IMR-90 (cell line): Measurements from ENCODE around the gene AQP6. TPM values are rescaled to one million over a fixed set of nuclear protein-coding genes. Genes with fewer than 3 reads are reported as not detected.

Source experiments
- ATAC-seq: fragments of 200-7000 bp; cut with Tn5 transposase; 2 replicates; pipeline ENCODE4 v1.9.1; 2020; ENCODE audit warnings: low read depth, mild to moderate bottlenecking, moderate library complexity
- BruUV-seq: library from RNA; stranded (reverse); fragments of 400-500 nt; replicated peaks from 2 replicates; lab custom pipeline; 2021; lab: Mats Ljungman, UMichigan
- CTCF ChIA-PET: fragments of 300-600 bp; formaldehyde crosslinking; extraction: SDS; loops from one replicate; lab custom pipeline; 2021; ENCODE audit warnings: antibody characterized with exemption; lab: Yijun Ruan, JAX
- POLR2A ChIA-PET: fragments of 300-600 bp; sonication (Branson Sonifier 250); formaldehyde crosslinking; loops from one replicate; lab custom pipeline; 2022; ENCODE audit warnings: antibody characterized with exemption; ENCODE audit not compliant: unreplicated experiment; lab: Charles Lee
- DNase-seq: peaks from one replicate; pipeline ENCODE4 v3.0.0; 2013
- H2AFZ ChIP-seq: replicated peaks from 2 replicates; pipeline ENCODE3; 2013; ENCODE audit warnings: low read length, mild to moderate bottlenecking; ENCODE audit not compliant: poor library complexity
- H2AK5ac ChIP-seq: 2 replicates; pipeline ENCODE4 v1.6.1; 2013; ENCODE audit warnings: low read depth, low read length, inconsistent platforms
- H2AK9ac ChIP-seq: replicated peaks from 2 replicates; pipeline ENCODE3; 2013; ENCODE audit warnings: mild to moderate bottlenecking, low read depth, low read length, moderate library complexity; ENCODE audit not compliant: poor library complexity
- H2BK120ac ChIP-seq: 2 replicates; pipeline ENCODE4 v1.6.1; 2013; ENCODE audit warnings: low read depth, low read length, inconsistent platforms
- H2BK15ac ChIP-seq: 3 replicates; pipeline ENCODE4 v1.6.1; 2013; ENCODE audit warnings: low read depth, low read length, inconsistent platforms
- H2BK20ac ChIP-seq: 2 replicates; pipeline ENCODE4 v1.6.1; 2013; ENCODE audit warnings: low read depth, mild to moderate bottlenecking, inconsistent platforms, low read length, moderate library complexity
- H2BK5ac ChIP-seq: 2 replicates; pipeline ENCODE4 v1.6.1; 2013; ENCODE audit warnings: mild to moderate bottlenecking, low read depth, low read length, inconsistent platforms; ENCODE audit not compliant: poor library complexity, severe bottlenecking
- H3K14ac ChIP-seq: replicated peaks from 2 replicates; pipeline ENCODE4 v1.6.1; 2013; ENCODE audit warnings: low read depth, low read length, inconsistent platforms
- H3K18ac ChIP-seq: 2 replicates; pipeline ENCODE4 v1.6.1; 2013; ENCODE audit warnings: low read depth, low read length, control low read depth
- H3K23ac ChIP-seq: 2 replicates; pipeline ENCODE4 v1.6.1; 2013; ENCODE audit warnings: low read depth, low read length, inconsistent platforms
- H3K27ac ChIP-seq: 2 replicates; pipeline ENCODE4 v1.5.1; 2013; ENCODE audit warnings: mild to moderate bottlenecking, control low read depth, low read length; ENCODE audit not compliant: insufficient read depth
- H3K27me3 ChIP-seq: 2 replicates; pipeline ENCODE4 v1.6.1; 2013; ENCODE audit warnings: low read length; ENCODE audit not compliant: control insufficient read depth, insufficient read depth
- H3K36me3 ChIP-seq: 2 replicates; pipeline ENCODE4 v1.6.1; 2013; ENCODE audit warnings: low read length, mixed read lengths; ENCODE audit not compliant: control insufficient read depth, insufficient read depth
- H3K4ac ChIP-seq: 2 replicates; pipeline ENCODE4 v1.6.1; 2013; ENCODE audit warnings: low read depth, low read length, inconsistent platforms
- H3K4me1 ChIP-seq: 2 replicates; pipeline ENCODE4 v1.6.1; 2013; ENCODE audit warnings: low read length, mixed read lengths; ENCODE audit not compliant: control insufficient read depth, insufficient read depth
- H3K4me2 ChIP-seq: 2 replicates; pipeline ENCODE4 v1.6.1; 2013; ENCODE audit warnings: low read depth, mild to moderate bottlenecking, control low read depth, low read length, moderate library complexity
- H3K4me3 ChIP-seq: 2 replicates; pipeline ENCODE4 v1.5.1; 2013; ENCODE audit warnings: low read depth, mild to moderate bottlenecking, control low read depth, low read length, moderate library complexity; ENCODE audit not compliant: insufficient read depth
- H3K56ac ChIP-seq: 2 replicates; pipeline ENCODE4 v1.6.1; 2013; ENCODE audit warnings: low read length, inconsistent platforms; ENCODE audit not compliant: insufficient read depth; ENCODE audit errors: extremely low read depth
- H3K79me1 ChIP-seq, 2 experiments: 2 replicates each; pipeline ENCODE4 v1.6.1; 2013; ENCODE audit warnings: low read length in 2 of 2, inconsistent platforms in 1 of 2, low read depth in 1 of 2
- H3K9ac ChIP-seq: 2 replicates; pipeline ENCODE4 v1.6.1; 2013; ENCODE audit warnings: low read depth, low read length, control low read depth
- H3K9me1 ChIP-seq: 2 replicates; pipeline ENCODE4 v1.6.1; 2013; ENCODE audit warnings: low read length, inconsistent platforms; ENCODE audit not compliant: insufficient read depth
- H3K9me3 ChIP-seq: 2 replicates; pipeline ENCODE4 v1.6.1; 2013; ENCODE audit warnings: low read length; ENCODE audit not compliant: control insufficient read depth, insufficient read depth
- H4K20me1 ChIP-seq: 2 replicates; pipeline ENCODE4 v1.6.1; 2013; ENCODE audit warnings: low read length, inconsistent platforms; ENCODE audit not compliant: insufficient read depth
- H4K5ac ChIP-seq: 2 replicates; pipeline ENCODE4 v1.6.1; 2013; ENCODE audit warnings: mild to moderate bottlenecking, low read depth, low read length, control low read depth
- H4K8ac ChIP-seq, 2 experiments: 2 replicates each; pipeline ENCODE4 v1.6.1; 2013; ENCODE audit warnings: low read depth in 2 of 2, low read length in 2 of 2, control low read depth in 1 of 2, inconsistent platforms in 1 of 2
- H4K91ac ChIP-seq: 2 replicates; pipeline ENCODE4 v1.6.1; 2013; ENCODE audit warnings: low read depth, low read length, inconsistent platforms; ENCODE audit not compliant: insufficient read depth
- BHLHE40 ChIP-seq: fragments of 150-350 bp; IDR thresholded peaks from 2 replicates; pipeline ENCODE4 v1.6.1; 2016; ENCODE audit warnings: mild to moderate bottlenecking, low read depth, low read length
- CEBPB ChIP-seq: IDR thresholded peaks from 2 replicates; pipeline ENCODE4 v1.6.1; 2012; ENCODE audit warnings: low read depth, low read length, improper control_type of control experiment
- CHD1 ChIP-seq: IDR thresholded peaks from 2 replicates; pipeline ENCODE4 v1.6.1; 2012; ENCODE audit warnings: low read depth, low read length, improper control_type of control experiment
- CTCF ChIP-seq: conservative IDR thresholded peaks from 2 replicates; pipeline ENCODE4 v1.5.1; 2012; ENCODE audit warnings: mild to moderate bottlenecking, low read depth, low read length, improper control_type of control experiment
- FOS ChIP-seq: fragments of 150-350 bp; IDR thresholded peaks from 2 replicates; pipeline ENCODE4 v1.6.1; 2016; ENCODE audit warnings: low read depth, low read length
- MAFK ChIP-seq: IDR thresholded peaks from 2 replicates; pipeline ENCODE4 v1.6.1; 2012; ENCODE audit warnings: low read depth, low read length, improper control_type of control experiment
- MAZ ChIP-seq: IDR thresholded peaks from 2 replicates; pipeline ENCODE4 v1.6.1; 2012; ENCODE audit warnings: low read depth, mild to moderate bottlenecking, low read length, improper control_type of control experiment, moderate library complexity, borderline replicate concordance
- POLR2A ChIP-seq: IDR thresholded peaks from 2 replicates; pipeline ENCODE4 v1.6.1; 2012; ENCODE audit warnings: mild to moderate bottlenecking, low read depth, low read length
- RAD21 ChIP-seq: IDR thresholded peaks from 2 replicates; pipeline ENCODE4 v1.6.1; 2012; ENCODE audit warnings: low read length, improper control_type of control experiment
- RCOR1 ChIP-seq: IDR thresholded peaks from 2 replicates; pipeline ENCODE4 v1.6.1; 2012; ENCODE audit warnings: mild to moderate bottlenecking, low read length, improper control_type of control experiment; ENCODE audit not compliant: insufficient replicate concordance
- RFX5 ChIP-seq: IDR thresholded peaks from 2 replicates; pipeline ENCODE4 v1.8.0; 2012; ENCODE audit warnings: low read depth, mild to moderate bottlenecking, low read length, moderate library complexity
- SMC3 ChIP-seq: fragments of 150-350 bp; IDR thresholded peaks from 2 replicates; pipeline ENCODE4 v1.6.1; 2016; ENCODE audit warnings: low read depth, mild to moderate bottlenecking, antibody characterized with exemption, low read length, moderate library complexity
- WGBS, 2 experiments: methylation state at CpG; one replicate each; pipeline versions ENCODE4 v1.1.5 to v1.1.7; 2013; ENCODE audit warnings: missing lambda C conversion rate in 2 of 2; ENCODE audit not compliant: insufficient read length in 1 of 2; ENCODE audit errors: extremely low coverage in 2 of 2; 5-methylcytosine and 5-hydroxymethylcytosine counted together
- dilution Hi-C: fragments of 300-500 bp; cut with HindIII; formaldehyde crosslinking; loops from one replicate; pipeline ENCODE4 v1.14.3; 2018; ENCODE audit warnings: low sequenced_read_pairs; ENCODE audit not compliant: unreplicated experiment
- in situ Hi-C: fragments of 300-500 bp; cut with MboI; formaldehyde crosslinking; loops from 3 replicates; pipeline ENCODE4 v1.14.3; 2019; ENCODE audit warnings: low sequenced_read_pairs, inconsistent platforms, mixed read lengths
- intact Hi-C: fragments of 100-400 bp; cut with micrococcal nuclease; formaldehyde crosslinking; loops from 2 replicates; pipeline ENCODE4 v1.10.0; 2022
- polyA plus RNA-seq, 3 experiments: library from polyadenylated mRNA; depleted of rRNA; stranded (reverse); fragments of >200 nt; gene quantifications; 2 replicates each; pipeline ENCODE4 v1.2.3, GENCODE V29; 2012; ENCODE audit warnings: low replicate concordance in 1 of 3
- total RNA-seq: library from RNA; depleted of rRNA; stranded (reverse); fragments of >200 nt; gene quantifications from 2 replicates; pipeline ENCODE4 v1.2.3, GENCODE V29; 2012
- TF ChIP-seq, protein P1 (sequence below): fragments of 150-350 bp; IDR thresholded peaks from 2 replicates; pipeline ENCODE4 v1.6.1; 2017; ENCODE audit warnings: mild to moderate bottlenecking, antibody characterized with exemption, low read length, low read depth
- TF ChIP-seq, protein P2 (sequence below): fragments of 150-350 bp; IDR thresholded peaks from 2 replicates; pipeline ENCODE4 v1.6.1; 2016; ENCODE audit warnings: low read depth, mild to moderate bottlenecking, low read length, moderate library complexity, borderline replicate concordance

AQP6 gene
- total and polyA plus RNA-seq, 2 of the 4 experiments (the other 2 are of a cell fraction) = not detected

DNA sequence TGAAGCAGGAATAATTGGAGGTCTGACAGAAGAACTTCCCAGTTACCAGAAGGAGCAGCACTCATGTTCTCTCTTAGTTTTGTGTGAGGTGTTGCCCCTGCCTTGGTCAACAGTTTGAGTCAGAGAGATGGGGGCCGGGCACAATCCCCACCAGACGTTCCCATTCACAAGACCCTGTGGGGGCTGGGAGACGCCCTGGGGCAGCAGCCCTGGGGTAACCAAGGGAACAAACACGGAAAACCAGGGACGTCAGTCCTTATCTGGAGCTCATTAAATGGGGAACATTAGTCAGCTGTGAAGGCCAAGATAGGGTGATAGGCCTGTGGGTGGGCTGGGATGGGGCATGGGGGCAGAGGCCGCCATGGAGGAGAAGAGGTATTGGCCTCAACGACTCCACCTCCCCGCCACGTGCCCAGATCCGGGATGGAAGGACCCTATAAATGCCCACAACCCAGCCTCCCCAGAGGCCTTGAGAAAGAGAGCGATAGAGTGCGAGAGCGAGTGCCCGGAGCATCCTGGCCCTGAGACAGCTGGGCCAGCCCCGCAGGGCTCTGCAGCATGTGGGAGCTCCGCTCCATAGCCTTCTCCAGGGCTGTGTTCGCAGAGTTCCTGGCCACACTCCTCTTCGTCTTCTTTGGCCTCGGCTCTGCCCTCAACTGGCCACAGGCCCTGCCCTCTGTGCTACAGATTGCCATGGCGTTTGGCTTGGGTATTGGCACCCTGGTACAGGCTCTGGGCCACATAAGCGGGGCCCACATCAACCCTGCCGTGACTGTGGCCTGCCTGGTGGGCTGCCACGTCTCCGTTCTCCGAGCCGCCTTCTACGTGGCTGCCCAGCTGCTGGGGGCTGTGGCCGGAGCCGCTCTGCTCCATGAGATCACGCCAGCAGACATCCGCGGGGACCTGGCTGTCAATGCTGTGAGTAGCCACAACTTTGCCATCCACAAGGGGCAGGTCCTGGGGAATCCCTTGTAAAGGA lies 22.2 kb upstream of the AQP6 start, which contains the start of gene AQP2:
AQP2 (plus strand) TSS at position 465 of the 979 bp plus-strand sequence; CDS start at position 559, 94 bp downstream.
- no TSS peak for BruUV-seq
- Histone ChIP-seq H4K8ac (no peak within 1 kb of the TSS), H2AK9ac (no peak within 1 kb of the TSS), H3K27me3 (peaks cover 54% of the 10 kb centered on the region), H3K4me3 (no peak within 1 kb of the TSS), H4K5ac (no peak within 1 kb of the TSS), H3K4ac (no peak within 1 kb of the TSS), H3K9ac (no peak within 1 kb of the TSS), H4K91ac (no peak within 1 kb of the TSS), H3K4me2 (no peak within 1 kb of the TSS), H2BK5ac (no peak within 1 kb of the TSS), H2BK20ac (no peak within 1 kb of the TSS), H3K9me1 (no peaks in the 10 kb centered on the region), H3K18ac (no peak within 1 kb of the TSS), H2AK5ac (no peak within 1 kb of the TSS), H3K9me3 (no peaks in the 10 kb centered on the region; the same call in 1 of the 2 replicates), H3K4me1 (no peaks in the 10 kb centered on the region), H3K23ac (no peak within 1 kb of the TSS), H3K14ac (no peak within 1 kb of the TSS), H3K56ac (no peak within 1 kb of the TSS), H2BK15ac (no peak within 1 kb of the TSS), H3K79me1 (no peaks in the 10 kb centered on the region), H3K27ac (no peak within 1 kb of the TSS), H3K36me3 (no peaks in the 10 kb centered on the region), H4K20me1 (no peaks in the 10 kb centered on the region), H2AFZ (no peak within 1 kb of the TSS), H2BK120ac (no peak within 1 kb of the TSS)
- DNase-seq = no peak
- WGBS, 2 experiments = 81% methylated on average over 14 of the region's 32 CpGs; no CpG with 5 or more reads in 1 of the 2 experiments
- dilution Hi-C loops (no loop called here), intact Hi-C loops (no loop called here), in situ Hi-C loops (loop anchor here (5.0 kb wide), 1 partner anchor 83 kb away; no protein-coding TSS in a partner anchor)
- CTCF ChIA-PET = no interaction called here
- no peak for ATAC-seq
- POLR2A ChIA-PET = no interaction called here
- TF ChIP-seq BHLHE40 (no peak), CHD1 (no peak), CTCF (no peak), MAFK (no peak), SMC3 (no peak), POLR2A (no peak), RCOR1 (no peak), RFX5 (no peak), RAD21 (no peak), CEBPB (no peak), MAZ (no peak), FOS (no peak)
- TF ChIP-seq, protein P1, sequence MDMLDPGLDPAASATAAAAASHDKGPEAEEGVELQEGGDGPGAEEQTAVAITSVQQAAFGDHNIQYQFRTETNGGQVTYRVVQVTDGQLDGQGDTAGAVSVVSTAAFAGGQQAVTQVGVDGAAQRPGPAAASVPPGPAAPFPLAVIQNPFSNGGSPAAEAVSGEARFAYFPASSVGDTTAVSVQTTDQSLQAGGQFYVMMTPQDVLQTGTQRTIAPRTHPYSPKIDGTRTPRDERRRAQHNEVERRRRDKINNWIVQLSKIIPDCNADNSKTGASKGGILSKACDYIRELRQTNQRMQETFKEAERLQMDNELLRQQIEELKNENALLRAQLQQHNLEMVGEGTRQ = no peak
- TF ChIP-seq, protein P2, sequence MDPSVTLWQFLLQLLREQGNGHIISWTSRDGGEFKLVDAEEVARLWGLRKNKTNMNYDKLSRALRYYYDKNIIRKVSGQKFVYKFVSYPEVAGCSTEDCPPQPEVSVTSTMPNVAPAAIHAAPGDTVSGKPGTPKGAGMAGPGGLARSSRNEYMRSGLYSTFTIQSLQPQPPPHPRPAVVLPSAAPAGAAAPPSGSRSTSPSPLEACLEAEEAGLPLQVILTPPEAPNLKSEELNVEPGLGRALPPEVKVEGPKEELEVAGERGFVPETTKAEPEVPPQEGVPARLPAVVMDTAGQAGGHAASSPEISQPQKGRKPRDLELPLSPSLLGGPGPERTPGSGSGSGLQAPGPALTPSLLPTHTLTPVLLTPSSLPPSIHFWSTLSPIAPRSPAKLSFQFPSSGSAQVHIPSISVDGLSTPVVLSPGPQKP = no peak
